ENCODE data around the gene SUGCT.

SUGCT gene

DNA sequence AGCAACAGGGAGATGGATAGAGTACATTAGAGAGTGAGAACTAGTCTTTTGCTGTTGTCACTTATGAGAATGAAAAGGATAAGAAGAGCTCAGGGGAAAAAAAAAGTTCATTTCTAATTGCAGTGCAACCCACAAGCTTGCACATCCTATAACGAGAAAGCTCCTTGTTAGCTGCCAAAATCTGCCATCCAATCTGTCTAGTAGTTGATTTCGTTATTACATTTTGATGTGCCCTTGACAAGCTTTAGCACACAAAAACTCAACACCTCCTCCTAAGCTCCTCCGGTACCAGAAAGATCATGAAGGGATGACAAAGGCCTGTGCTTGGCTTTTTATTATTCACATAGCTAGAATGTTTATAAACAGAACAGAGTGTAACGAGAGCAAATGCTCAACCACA lies 519.4 kb downstream of the SUGCT start:
- no peaks in the 10 kb centered on the region for H3K36me3 ChIP-seq
- no peaks in the 10 kb centered on the region for H3K27me3 ChIP-seq (ENCODE audit: insufficient read depth, low read depth, severe bottlenecking)
- no peaks in the 10 kb centered on the region for H3K9me3 ChIP-seq (ENCODE audit: severe bottlenecking)
- TF ChIP-seq CTCF (IDR thresholded peaks at IDR 0.05; ENCODE audit: low read depth, low read length), result no peak
- DNase-seq, result no peak
- H3K4me3 ChIP-seq (ENCODE audit: low read depth, low read length), result no peak overlapping the region
- no peak overlapping the region for H3K27ac ChIP-seq

GRCh38 chr7:40655426-40655825 lies 520.6 kb downstream of the SUGCT start:
- no peak for TF ChIP-seq CTCF (IDR thresholded peaks at IDR 0.05; ENCODE audit: low read depth, low read length)
- H3K4me3 ChIP-seq (ENCODE audit: low read depth, low read length), result no peak overlapping the region
- no peak overlapping the region for H3K27ac ChIP-seq
- H3K27me3 ChIP-seq (ENCODE audit: insufficient read depth, low read depth, severe bottlenecking), result no peaks in the 10 kb centered on the region
- no peak for DNase-seq
- H3K36me3 ChIP-seq, result no peaks in the 10 kb centered on the region
- H3K9me3 ChIP-seq (ENCODE audit: severe bottlenecking), result no peaks in the 10 kb centered on the region

DNA sequence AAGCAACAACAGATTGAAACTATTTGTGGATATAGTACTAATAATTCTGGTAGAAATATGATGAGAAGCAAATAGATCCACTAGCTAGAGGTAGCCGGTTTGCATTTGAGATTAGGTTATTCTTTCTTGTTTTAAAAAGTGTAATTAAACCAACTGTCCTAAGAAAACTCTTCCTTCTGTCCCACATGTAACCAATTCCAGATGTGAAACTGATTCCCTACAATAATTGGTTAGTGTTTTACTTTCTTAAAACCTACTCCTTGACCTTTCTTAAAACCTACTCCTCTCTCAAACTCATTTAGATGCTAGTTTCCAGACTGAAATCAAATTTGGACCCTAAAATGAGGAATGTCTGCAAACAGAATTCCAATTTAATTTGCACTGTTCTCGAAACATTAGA lies 521.5 kb downstream of the SUGCT start:
- no peak overlapping the region for H3K27ac ChIP-seq
- no peak for TF ChIP-seq CTCF (IDR thresholded peaks at IDR 0.05; ENCODE audit: low read depth, low read length)
- H3K27me3 ChIP-seq (ENCODE audit: insufficient read depth, low read depth, severe bottlenecking), result no peaks in the 10 kb centered on the region
- no peak for DNase-seq
- H3K9me3 ChIP-seq (ENCODE audit: severe bottlenecking), result no peaks in the 10 kb centered on the region
- H3K36me3 ChIP-seq, result no peaks in the 10 kb centered on the region
- H3K4me3 ChIP-seq (ENCODE audit: low read depth, low read length), result no peak overlapping the region

DNA sequence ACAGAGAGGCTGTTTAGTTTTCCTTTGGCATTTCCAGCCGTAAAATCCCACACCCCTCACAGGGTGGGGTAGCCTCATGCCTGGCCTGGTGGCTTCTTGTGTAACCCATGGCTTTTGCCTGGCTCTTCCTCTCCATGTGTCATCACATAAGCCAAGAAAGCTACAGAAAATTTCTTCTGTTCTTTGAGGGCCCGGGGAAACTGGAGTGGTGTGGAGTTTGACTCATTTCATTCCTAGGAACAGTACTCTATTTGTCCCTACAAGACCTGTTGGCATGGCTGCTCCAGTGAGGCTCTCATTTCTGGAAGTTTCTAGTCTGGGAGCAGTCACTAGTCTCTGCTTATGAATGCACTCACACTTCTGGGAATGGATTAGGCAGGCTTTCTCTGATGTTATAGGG lies 523.9 kb downstream of the SUGCT start:
- no peaks in the 10 kb centered on the region for H3K27me3 ChIP-seq (ENCODE audit: insufficient read depth, low read depth, severe bottlenecking)
- no peak for DNase-seq
- TF ChIP-seq CTCF (IDR thresholded peaks at IDR 0.05; ENCODE audit: low read depth, low read length), result no peak

DNA sequence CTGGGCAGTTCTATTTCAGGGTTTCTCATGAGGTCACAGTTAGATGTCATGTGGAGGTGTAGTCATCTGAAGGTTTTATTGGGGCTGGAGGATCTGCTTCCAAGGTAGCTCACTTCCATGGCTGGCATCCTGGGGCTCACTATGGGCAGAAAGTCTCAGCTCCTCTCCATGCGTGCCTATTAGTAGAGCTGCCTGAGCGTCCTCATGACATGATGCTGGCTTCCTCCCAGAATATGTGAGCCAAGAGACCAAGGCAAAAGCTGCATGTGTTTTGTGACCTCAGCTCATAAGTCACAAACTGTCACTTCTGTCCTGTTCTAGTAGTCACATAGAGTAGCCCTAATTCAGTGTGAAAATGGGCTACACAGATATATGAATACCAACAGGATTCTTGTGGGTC lies 524.4 kb downstream of the SUGCT start:
- H3K27me3 ChIP-seq (ENCODE audit: insufficient read depth, low read depth, severe bottlenecking), result no peaks in the 10 kb centered on the region
- DNase-seq, result no peak
- no peak overlapping the region for H3K27ac ChIP-seq
- TF ChIP-seq CTCF (IDR thresholded peaks at IDR 0.05; ENCODE audit: low read depth, low read length), result no peak
- no peak overlapping the region for H3K4me3 ChIP-seq (ENCODE audit: low read depth, low read length)
- no peaks in the 10 kb centered on the region for H3K9me3 ChIP-seq (ENCODE audit: severe bottlenecking)
- H3K36me3 ChIP-seq, result no peaks in the 10 kb centered on the region

More for the DNA sequence above, 523.9 kb downstream of the SUGCT start:
- Histone ChIP-seq H3K27ac (no peak overlapping the region), H3K9me3 (ENCODE audit: severe bottlenecking) (no peaks in the 10 kb centered on the region), H3K4me3 (ENCODE audit: low read depth, low read length) (no peak overlapping the region), H3K36me3 (no peaks in the 10 kb centered on the region)

DNA sequence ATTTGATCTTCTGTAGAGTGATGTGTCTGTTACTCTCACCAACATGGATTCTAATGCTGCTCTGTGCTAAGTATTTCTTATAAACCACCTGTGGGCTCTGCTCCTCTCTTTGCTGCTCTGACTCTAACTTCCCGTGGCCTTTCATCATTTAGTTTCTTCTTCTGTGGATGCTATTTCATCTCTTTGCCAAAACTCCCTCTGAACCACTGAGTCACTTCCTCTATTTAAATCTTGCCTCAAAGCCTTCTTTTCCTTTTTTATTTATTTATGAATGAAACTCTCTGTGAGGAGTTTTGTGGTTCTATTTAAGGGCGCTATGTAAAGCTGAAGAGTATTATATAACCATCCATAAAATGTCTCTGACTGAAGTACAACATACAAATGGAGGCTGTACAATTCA lies 538.5 kb downstream of the SUGCT start:
- no peaks in the 10 kb centered on the region for H3K36me3 ChIP-seq
- H3K4me3 ChIP-seq (ENCODE audit: low read depth, low read length), result no peak overlapping the region
- no peaks in the 10 kb centered on the region for H3K9me3 ChIP-seq (ENCODE audit: severe bottlenecking)
- H3K27me3 ChIP-seq (ENCODE audit: insufficient read depth, low read depth, severe bottlenecking), result no peaks in the 10 kb centered on the region
- H3K27ac ChIP-seq, result no peak overlapping the region
- DNase-seq, result no peak
- TF ChIP-seq CTCF (IDR thresholded peaks at IDR 0.05; ENCODE audit: low read depth, low read length), result no peak

All from WERI-Rb-1 (cell line).